GM23248 (cell line): Measurements from ENCODE around the gene USP24.

Source experiments
- EZH2 ChIP-seq: fragments of 200-600 bp; sonication (generic); IDR thresholded peaks from 2 replicates; pipeline ENCODE4 v1.6.1; 2018; ENCODE audit warnings: antibody characterized with exemption, mild to moderate bottlenecking; ENCODE audit not compliant: insufficient read depth, poor library complexity, severe bottlenecking
- EZH2phosphoT487 ChIP-seq: fragments of 200-600 bp; sonication (generic); IDR thresholded peaks from 2 replicates; pipeline ENCODE4 v1.6.1; 2018; ENCODE audit warnings: antibody characterized with exemption, moderate library complexity, mild to moderate bottlenecking, low read depth; ENCODE audit not compliant: insufficient read depth

DNA sequence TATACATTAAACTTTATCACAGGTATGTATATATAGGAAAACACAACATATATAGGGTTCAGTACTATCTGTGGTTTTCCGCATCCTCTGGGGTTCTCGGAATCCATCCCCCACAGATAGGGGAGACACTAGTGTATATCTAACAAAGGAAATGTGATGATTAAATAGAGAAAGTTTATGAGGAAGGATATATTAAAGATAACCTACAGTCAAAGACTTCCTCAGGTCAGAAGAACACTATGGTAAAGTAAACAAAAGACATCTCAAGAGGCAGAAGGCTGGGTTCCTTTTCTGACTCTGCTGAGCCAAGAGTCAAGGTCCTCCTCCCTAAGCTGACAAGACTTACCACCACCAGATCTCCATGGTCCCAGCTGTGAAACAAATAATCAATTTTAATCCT, 12.1 kb downstream of the USP24 start:
- no peak for TF ChIP-seq EZH2
- TF ChIP-seq EZH2phosphoT487: no peak
